ENCODE measurements around the gene ASIC2.

DNA sequence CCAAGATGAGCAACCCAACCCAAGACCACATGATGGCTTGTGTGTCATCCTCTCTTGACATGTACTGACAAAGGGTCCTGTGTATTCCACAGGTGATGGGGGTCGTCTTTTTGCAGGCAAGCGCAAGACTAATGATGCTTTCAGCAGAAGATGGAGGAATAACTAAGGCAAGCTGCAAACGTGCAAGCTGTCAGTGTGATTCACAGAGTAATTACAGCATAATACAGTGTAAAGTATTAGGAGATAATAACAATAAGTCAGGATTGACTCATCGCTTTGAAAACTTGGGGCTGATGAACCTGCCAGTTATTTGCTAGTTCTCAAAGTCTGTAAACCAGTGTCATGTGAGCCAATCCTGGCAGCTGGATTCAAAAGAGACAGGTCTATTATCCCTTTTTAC lies 41.6 kb upstream of the ASIC2 start:
- TF ChIP-seq, protein P1, sequence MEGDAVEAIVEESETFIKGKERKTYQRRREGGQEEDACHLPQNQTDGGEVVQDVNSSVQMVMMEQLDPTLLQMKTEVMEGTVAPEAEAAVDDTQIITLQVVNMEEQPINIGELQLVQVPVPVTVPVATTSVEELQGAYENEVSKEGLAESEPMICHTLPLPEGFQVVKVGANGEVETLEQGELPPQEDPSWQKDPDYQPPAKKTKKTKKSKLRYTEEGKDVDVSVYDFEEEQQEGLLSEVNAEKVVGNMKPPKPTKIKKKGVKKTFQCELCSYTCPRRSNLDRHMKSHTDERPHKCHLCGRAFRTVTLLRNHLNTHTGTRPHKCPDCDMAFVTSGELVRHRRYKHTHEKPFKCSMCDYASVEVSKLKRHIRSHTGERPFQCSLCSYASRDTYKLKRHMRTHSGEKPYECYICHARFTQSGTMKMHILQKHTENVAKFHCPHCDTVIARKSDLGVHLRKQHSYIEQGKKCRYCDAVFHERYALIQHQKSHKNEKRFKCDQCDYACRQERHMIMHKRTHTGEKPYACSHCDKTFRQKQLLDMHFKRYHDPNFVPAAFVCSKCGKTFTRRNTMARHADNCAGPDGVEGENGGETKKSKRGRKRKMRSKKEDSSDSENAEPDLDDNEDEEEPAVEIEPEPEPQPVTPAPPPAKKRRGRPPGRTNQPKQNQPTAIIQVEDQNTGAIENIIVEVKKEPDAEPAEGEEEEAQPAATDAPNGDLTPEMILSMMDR (conservative IDR thresholded peaks at IDR 0.05) = no peak
- no peak for TF ChIP-seq EZH2 (IDR thresholded peaks at IDR 0.05; ENCODE audit: low read depth)
